ENCODE data around the gene NPC1.

Gene NPC1

DNA sequence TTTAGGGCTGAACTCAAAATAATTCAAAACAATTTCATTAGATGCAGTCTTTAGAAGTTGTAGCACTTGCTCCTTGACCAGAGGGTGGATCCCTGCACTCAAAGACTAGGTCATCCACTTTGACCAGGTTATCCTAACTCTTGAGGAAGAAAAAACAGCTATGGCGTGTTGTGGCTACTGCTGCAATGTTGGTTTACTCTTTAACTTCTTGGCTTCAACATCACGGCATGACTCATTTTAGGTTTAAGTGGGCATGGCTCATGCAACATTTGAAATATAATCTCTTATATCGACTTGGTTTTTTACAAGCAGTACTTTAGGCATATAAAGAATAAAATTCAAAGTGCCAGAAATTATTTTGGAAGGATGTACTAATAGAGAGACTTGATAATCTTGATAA lies 41.0 kb upstream of the NPC1 start:
- Histone ChIP-seq H3F3A (ENCODE audit: insufficient read depth, low read length) (no peaks in the 10 kb centered on the region), H4K20me1 (ENCODE audit: insufficient read depth, low read length) (no peaks in the 10 kb centered on the region), H3K79me2 (ENCODE audit: insufficient read depth, low read length) (no peaks in the 10 kb centered on the region), H3K27ac (ENCODE audit: low read depth, low read length, poor library complexity, severe bottlenecking) (no peak overlapping the region), H3K9me3 (ENCODE audit: low read length) (no peaks in the 10 kb centered on the region), H3K36me3 (ENCODE audit: insufficient read depth, low read length) (no peaks in the 10 kb centered on the region), H3K9me2 (ENCODE audit: low read depth, low read length) (no peaks in the 10 kb centered on the region), H2AFZ (ENCODE audit: low read length) (no peak overlapping the region), H3K4me1 (ENCODE audit: insufficient read depth, low read length, severe bottlenecking) (no peaks in the 10 kb centered on the region), H3K4me3 (ENCODE audit: low read depth, low read length, poor library complexity, severe bottlenecking) (no peak overlapping the region), H3K27me3 (ENCODE audit: insufficient read depth, low read length) (no peaks in the 10 kb centered on the region), H3K4me2 (ENCODE audit: low read length) (no peak overlapping the region), H3K9ac (ENCODE audit: low read length) (no peak overlapping the region)
- TF ChIP-seq, protein P1, sequence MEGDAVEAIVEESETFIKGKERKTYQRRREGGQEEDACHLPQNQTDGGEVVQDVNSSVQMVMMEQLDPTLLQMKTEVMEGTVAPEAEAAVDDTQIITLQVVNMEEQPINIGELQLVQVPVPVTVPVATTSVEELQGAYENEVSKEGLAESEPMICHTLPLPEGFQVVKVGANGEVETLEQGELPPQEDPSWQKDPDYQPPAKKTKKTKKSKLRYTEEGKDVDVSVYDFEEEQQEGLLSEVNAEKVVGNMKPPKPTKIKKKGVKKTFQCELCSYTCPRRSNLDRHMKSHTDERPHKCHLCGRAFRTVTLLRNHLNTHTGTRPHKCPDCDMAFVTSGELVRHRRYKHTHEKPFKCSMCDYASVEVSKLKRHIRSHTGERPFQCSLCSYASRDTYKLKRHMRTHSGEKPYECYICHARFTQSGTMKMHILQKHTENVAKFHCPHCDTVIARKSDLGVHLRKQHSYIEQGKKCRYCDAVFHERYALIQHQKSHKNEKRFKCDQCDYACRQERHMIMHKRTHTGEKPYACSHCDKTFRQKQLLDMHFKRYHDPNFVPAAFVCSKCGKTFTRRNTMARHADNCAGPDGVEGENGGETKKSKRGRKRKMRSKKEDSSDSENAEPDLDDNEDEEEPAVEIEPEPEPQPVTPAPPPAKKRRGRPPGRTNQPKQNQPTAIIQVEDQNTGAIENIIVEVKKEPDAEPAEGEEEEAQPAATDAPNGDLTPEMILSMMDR (IDR thresholded peaks at IDR 0.05; ENCODE audit: low read length) = no peak
- no peak for TF ChIP-seq EZH2 (IDR thresholded peaks at IDR 0.05; ENCODE audit: borderline replicate concordance, low read length)

DNA sequence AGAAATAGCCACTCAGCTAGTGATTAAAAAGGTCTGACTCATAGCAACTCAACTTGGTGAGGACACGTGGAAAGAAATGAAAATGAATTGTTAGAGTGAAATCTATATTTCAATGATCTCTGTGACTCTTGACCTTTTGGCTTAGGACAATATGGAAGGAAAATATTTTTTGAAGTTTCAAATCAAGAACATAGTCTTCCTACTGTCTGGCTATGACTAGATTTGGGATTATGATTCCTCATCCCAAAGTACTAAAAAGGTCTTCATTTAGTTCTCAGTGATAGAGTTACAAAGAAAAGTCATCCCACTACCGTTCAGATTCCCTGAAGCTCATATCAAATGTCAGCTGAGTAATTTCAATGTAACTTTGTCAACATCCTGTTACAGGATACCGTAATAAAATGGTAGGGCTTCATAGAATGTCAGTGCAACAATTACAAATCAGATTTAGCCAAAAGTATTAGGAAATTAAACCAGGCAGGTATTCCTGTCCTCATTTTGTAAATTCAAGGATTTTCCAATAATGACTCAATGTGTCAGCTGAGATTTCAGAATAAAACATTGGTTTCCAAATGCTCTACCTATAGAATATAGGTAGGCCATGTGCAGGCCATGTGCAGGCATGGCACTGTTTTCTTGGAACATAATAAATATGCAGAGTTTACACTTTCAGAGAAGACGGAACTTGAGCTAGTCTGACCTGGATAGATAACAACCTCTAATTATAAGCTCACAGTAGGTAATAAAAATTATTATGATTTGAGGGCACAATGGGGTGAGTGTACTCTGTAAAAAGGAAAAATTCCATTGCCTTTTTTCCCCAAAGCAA lies 40.4 kb upstream of the NPC1 start:
- Histone ChIP-seq H2AFZ (ENCODE audit: low read length) (no peak overlapping the region), H3K79me2 (ENCODE audit: insufficient read depth, low read length) (no peaks in the 10 kb centered on the region), H3K4me1 (ENCODE audit: insufficient read depth, low read length, severe bottlenecking) (no peaks in the 10 kb centered on the region), H3K27ac (ENCODE audit: low read depth, low read length, poor library complexity, severe bottlenecking) (no peak overlapping the region), H3K9me3 (ENCODE audit: low read length) (no peaks in the 10 kb centered on the region), H3K4me2 (ENCODE audit: low read length) (no peak overlapping the region), H3F3A (ENCODE audit: insufficient read depth, low read length) (no peaks in the 10 kb centered on the region), H3K9me2 (ENCODE audit: low read depth, low read length) (no peaks in the 10 kb centered on the region), H3K27me3 (ENCODE audit: insufficient read depth, low read length) (no peaks in the 10 kb centered on the region), H3K36me3 (ENCODE audit: insufficient read depth, low read length) (no peaks in the 10 kb centered on the region), H3K9ac (ENCODE audit: low read length) (no peak overlapping the region), H4K20me1 (ENCODE audit: insufficient read depth, low read length) (no peaks in the 10 kb centered on the region), H3K4me3 (ENCODE audit: low read depth, low read length, poor library complexity, severe bottlenecking) (no peak overlapping the region)
- TF ChIP-seq, protein P1 (IDR thresholded peaks at IDR 0.05; ENCODE audit: low read length) = no peak
- TF ChIP-seq EZH2 (IDR thresholded peaks at IDR 0.05; ENCODE audit: borderline replicate concordance, low read length) = no peak

DNA sequence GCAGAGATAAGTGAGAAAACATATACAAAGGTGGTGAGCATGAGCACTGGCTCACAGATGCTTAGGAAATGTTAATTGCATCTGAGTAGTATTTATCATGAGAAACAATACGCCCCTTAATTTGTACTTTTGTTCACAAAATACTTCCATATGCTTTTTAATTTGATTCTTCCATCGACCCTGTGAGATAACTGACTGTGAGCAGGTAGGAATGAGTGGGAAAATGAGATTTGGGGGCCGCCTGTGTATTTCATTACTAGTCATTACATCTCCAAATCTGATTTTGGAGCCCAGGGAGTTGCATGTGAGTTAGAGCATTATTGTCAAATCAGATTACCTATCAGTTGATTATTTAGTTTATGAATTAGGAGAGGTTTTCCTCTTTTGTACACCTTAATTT lies 36.7 kb upstream of the NPC1 start:
- no peaks in the 10 kb centered on the region for H3K4me1 ChIP-seq (ENCODE audit: insufficient read depth, low read length, severe bottlenecking)
- no peak for TF ChIP-seq EZH2 (IDR thresholded peaks at IDR 0.05; ENCODE audit: borderline replicate concordance, low read length)
- TF ChIP-seq, protein P1 (IDR thresholded peaks at IDR 0.05; ENCODE audit: low read length) = no peak
- H2AFZ ChIP-seq (ENCODE audit: low read length) = no peak overlapping the region
- H3K79me2 ChIP-seq (ENCODE audit: insufficient read depth, low read length) = no peaks in the 10 kb centered on the region
- H4K20me1 ChIP-seq (ENCODE audit: insufficient read depth, low read length) = no peaks in the 10 kb centered on the region
- H3K9ac ChIP-seq (ENCODE audit: low read length) = no peak overlapping the region
- no peaks in the 10 kb centered on the region for H3K9me3 ChIP-seq (ENCODE audit: low read length)
- H3K27me3 ChIP-seq (ENCODE audit: insufficient read depth, low read length) = 0 out of 2 replicates have a peak, but pooled peaks cover 5% of the 10 kb centered on the region
- no peaks in the 10 kb centered on the region for H3K9me2 ChIP-seq (ENCODE audit: low read depth, low read length)
- H3K4me3 ChIP-seq (ENCODE audit: low read depth, low read length, poor library complexity, severe bottlenecking) = no peak overlapping the region
- no peaks in the 10 kb centered on the region for H3K36me3 ChIP-seq (ENCODE audit: insufficient read depth, low read length)
- no peak overlapping the region for H3K27ac ChIP-seq (ENCODE audit: low read depth, low read length, poor library complexity, severe bottlenecking)
- H3K4me2 ChIP-seq (ENCODE audit: low read length) = no peak overlapping the region
- H3F3A ChIP-seq (ENCODE audit: insufficient read depth, low read length) = no peaks in the 10 kb centered on the region
